ENCODE results near the gene CD38. TPM values are rescaled to one million over a fixed set of nuclear protein-coding genes. Genes with fewer than 3 reads are reported as not detected.
"Not testable (repeated sequence)": the region's sequence is repeated elsewhere in the genome, so short reads cannot be mapped to it uniquely, and the experiment has no call there.

The CD38 gene
- total RNA-seq, 1 donor from 2014 or later, result 103 TPM

DNA sequence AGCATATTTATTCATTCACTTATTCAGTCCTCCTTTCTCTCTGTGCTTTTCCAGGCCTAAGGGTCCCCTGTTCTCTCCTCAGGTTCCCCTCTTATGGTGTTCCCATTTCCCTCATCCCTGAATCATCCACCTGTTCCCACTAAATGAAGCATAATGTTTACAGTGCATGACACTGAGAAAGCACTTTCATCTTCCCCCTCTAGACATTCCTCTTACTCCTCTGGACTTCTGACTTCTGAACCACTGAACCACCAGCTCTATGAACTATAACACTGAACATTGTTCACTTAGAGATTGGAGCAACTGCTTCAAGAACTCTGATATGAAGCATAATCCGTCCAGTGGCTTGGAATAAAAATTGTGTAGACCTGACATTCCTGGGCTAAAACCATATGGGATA, 59.5 kb downstream of the CD38 start:
- Mint-ChIP-seq H3K4me1 (peaks cover 23% of the 10 kb centered on the region), H3K9me3 (peaks cover 10% of the 10 kb centered on the region), H3K27me3 (no peaks in the 10 kb centered on the region), H3K4me3 (no peak overlapping the region), H3K36me3 (ENCODE audit: low read depth) (peaks cover 73% of the 10 kb centered on the region), H3K27ac (peak overlapping the region; percentile 0)
- intact Hi-C loops (cut with micrococcal nuclease), result no loop called here
- DNase-seq, result no peak

DNA sequence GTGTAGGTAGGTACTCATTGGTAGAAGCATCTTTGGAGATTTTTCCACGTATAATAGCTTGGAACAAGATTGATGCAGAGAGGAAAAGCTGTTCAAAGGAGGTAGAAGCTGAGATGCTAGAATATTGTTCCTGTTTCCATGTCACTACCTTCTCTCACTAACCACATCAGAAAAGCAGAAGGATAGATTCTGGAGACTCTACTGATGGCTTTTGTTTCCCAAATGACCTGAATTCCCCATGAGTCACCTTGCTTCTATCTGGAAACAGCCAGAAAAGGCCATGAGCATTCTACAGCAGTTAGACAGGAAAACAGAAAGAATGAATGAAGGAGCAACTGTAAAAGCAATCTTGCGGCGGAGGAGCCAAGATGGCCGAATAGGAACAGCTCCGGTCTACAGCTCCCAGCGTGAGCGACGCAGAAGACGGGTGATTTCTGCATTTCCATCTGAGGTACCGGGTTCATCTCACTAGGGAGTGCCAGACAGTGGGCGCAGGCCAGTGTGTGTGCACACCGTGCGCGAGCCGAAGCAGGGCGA, 63.1 kb downstream of the CD38 start:
- peaks cover 46% of the 10 kb centered on the region for H3K36me3 Mint-ChIP-seq (ENCODE audit: low read depth)
- H3K4me3 Mint-ChIP-seq; H3K27ac Mint-ChIP-seq; DNase-seq; H3K9me3 Mint-ChIP-seq; H3K4me1 Mint-ChIP-seq; H3K27me3 Mint-ChIP-seq; intact Hi-C loops (cut with micrococcal nuclease): not testable (repeated sequence)

DNA sequence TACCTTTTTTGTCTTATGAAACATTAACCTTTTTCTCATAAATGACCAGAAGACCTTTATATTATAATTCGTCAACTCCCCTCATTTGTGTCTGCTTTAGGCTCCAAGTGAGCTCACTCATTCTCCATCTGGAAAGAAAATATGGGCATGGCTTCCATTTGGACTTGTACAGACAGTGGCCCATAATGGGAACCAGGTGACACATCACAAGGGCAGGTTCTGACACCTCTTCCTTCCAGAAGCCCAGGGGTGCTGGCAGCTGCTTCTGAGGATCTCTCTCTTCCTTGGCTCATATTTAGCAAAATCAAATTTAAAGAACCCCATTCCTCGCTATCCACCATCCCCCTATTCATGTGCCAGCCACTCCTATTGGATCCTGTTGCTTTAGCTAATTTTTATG, 69.6 kb downstream of the CD38 start:
- no peaks in the 10 kb centered on the region for H3K9me3 Mint-ChIP-seq
- peaks cover 9% of the 10 kb centered on the region for H3K4me1 Mint-ChIP-seq
- no peaks in the 10 kb centered on the region for H3K27me3 Mint-ChIP-seq
- H3K27ac Mint-ChIP-seq, result no peak overlapping the region
- DNase-seq, result peak; percentile 50
- intact Hi-C loops (cut with micrococcal nuclease), result no loop called here
- H3K36me3 Mint-ChIP-seq (ENCODE audit: low read depth), result peaks cover 40% of the 10 kb centered on the region
- H3K4me3 Mint-ChIP-seq, result no peak overlapping the region

DNA sequence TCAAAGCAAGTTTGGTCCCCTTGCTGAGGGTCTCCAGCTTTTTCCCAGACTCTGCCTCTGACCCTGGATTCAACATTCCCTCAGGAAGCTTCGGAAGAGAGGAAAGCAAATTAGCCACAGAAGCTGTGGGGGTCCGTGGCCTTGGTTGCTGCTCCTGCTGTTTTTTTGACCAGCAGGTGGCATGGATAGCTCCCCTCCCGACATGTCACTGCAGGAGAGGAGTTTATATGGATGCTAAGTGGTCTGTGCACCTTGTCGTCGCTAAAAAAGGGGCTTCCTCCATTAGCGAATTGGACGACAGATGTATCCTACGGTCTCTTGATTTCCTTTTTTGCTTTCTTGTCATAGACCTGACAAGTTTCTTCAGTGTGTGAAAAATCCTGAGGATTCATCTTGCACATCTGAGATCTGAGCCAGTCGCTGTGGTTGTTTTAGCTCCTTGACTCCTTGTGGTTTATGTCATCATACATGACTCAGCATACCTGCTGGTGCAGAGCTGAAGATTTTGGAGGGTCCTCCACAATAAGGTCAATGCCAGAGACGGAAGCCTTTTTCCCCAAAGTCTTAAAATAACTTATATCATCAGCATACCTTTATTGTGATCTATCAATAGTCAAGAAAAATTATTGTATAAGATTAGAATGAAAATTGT, 70.2 kb downstream of the CD38 start:
- H3K4me1 Mint-ChIP-seq, result peaks cover 9% of the 10 kb centered on the region
- intact Hi-C loops (cut with micrococcal nuclease), result no loop called here
- peaks cover 42% of the 10 kb centered on the region for H3K36me3 Mint-ChIP-seq (ENCODE audit: low read depth)
- DNase-seq, result peak; percentile 50
- H3K27ac Mint-ChIP-seq, result peak overlapping the region; percentile 45
- H3K27me3 Mint-ChIP-seq, result no peaks in the 10 kb centered on the region
- no peaks in the 10 kb centered on the region for H3K9me3 Mint-ChIP-seq
- H3K4me3 Mint-ChIP-seq, result no peak overlapping the region

DNA sequence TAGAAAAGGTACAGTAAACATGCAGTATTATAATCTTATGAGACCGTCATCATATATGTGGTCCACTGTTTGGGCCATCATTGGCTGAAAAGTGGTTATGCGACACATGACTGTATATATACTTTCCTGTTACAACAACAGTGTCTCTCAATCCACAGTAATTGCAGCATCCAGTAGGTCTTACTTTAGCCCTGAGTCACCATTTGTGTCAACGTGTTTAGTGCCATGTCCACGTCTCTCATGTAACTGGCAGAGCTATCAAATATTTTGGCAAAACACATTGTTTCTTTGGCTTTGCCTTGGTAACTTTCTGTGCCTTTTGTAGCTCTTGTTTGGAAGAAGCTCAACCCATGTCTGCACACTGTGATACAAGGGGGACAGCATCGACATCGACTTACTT, 73.8 kb downstream of the CD38 start:
- Mint-ChIP-seq H3K36me3 (ENCODE audit: low read depth) (peaks cover 56% of the 10 kb centered on the region), H3K27ac (no peak overlapping the region), H3K4me1 (peaks cover 9% of the 10 kb centered on the region), H3K27me3 (no peaks in the 10 kb centered on the region), H3K9me3 (no peaks in the 10 kb centered on the region), H3K4me3 (no peak overlapping the region)
- peak; percentile 41 for DNase-seq
- intact Hi-C loops (cut with micrococcal nuclease), result loop anchor here (1.0 kb wide), 1 partner anchor 24 kb away; no protein-coding TSS in a partner anchor

DNA sequence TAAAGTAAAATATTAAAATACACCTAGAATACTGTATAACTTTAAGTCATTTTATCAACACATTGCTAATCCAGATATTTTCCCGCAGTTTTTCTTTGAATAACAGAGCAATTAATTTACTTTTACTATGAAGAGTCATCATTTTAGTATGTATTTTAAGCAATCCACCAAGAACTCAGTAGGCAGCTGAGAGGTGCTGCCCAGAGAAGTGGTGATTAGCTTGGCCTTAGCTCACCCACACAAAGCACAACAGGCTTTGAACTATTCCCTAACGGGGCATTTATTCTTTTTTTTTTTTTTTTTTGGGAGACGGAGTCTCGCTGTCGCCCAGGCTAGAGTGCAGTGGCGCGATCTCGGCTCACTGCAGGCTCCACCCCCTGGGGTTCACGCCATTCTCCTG, 74.4 kb downstream of the CD38 start:
- no peak overlapping the region for H3K27ac Mint-ChIP-seq
- H3K36me3 Mint-ChIP-seq (ENCODE audit: low read depth), result peaks cover 56% of the 10 kb centered on the region
- no peaks in the 10 kb centered on the region for H3K9me3 Mint-ChIP-seq
- intact Hi-C loops (cut with micrococcal nuclease), result loop anchor here (1.0 kb wide), 1 partner anchor 24 kb away; no protein-coding TSS in a partner anchor
- peaks cover 9% of the 10 kb centered on the region for H3K4me1 Mint-ChIP-seq
- H3K27me3 Mint-ChIP-seq, result no peaks in the 10 kb centered on the region
- peak; percentile 19 for DNase-seq
- no peak overlapping the region for H3K4me3 Mint-ChIP-seq

DNA sequence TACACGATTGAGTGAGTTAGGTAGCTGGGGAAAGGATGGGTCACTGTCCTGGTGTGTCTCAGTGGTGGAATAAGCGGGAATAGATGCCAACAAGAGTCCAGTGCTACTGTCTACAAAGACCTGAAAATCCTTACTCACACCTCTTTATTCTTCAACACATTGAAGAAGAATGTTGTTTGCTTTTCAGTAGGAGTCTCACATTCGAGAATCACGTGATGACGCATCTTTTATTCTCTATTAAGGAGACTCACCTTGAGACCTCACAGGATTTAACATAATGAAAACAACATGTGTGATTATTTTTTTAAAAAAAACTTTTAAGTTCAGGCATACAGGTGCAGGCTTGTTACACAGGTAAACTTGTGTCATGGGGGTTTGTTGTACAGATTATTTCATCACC, 75.2 kb downstream of the CD38 start:
- peaks cover 48% of the 10 kb centered on the region for H3K36me3 Mint-ChIP-seq (ENCODE audit: low read depth)
- intact Hi-C loops (cut with micrococcal nuclease), result no loop called here
- no peak overlapping the region for H3K27ac Mint-ChIP-seq
- H3K27me3 Mint-ChIP-seq, result no peaks in the 10 kb centered on the region
- no peak overlapping the region for H3K4me3 Mint-ChIP-seq
- H3K4me1 Mint-ChIP-seq, result peaks cover 2% of the 10 kb centered on the region
- DNase-seq, result no peak
- no peaks in the 10 kb centered on the region for H3K9me3 Mint-ChIP-seq

DNA sequence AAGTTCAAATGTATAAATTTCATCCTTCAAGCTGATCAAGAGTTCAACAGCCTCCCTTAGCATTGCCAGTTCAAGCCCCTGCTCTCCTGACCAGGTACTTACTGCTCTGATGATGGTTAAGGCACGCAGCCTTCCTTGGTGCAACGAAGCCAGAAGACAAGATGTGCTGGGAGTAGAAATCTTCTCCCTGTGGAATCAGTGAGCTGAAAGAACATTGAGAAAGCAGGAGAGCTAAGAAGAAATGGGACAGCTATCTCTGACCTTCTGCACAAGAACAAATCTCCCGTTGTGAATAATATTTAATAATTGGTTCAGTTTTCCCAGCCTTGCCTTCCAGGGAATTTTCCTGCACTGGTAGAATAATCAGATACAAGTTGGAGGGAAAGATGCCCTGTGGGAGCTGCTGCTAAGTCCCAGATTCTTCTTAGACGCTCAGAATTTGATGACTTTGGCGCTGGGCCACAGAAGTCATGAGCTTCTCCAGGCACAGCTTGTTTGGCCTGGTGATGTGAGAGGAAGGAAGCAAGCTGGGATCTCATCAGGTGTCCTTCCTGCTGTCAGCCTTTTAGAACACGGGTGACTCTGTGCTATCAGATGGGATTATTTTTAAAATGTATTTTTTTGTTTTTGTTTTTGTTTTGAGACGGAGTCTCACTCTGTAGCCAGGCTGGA, 77.8 kb downstream of the CD38 start:
- DNase-seq, result no peak
- Mint-ChIP-seq H3K27ac (no peak overlapping the region), H3K9me3 (no peaks in the 10 kb centered on the region), H3K36me3 (ENCODE audit: low read depth) (peaks cover 28% of the 10 kb centered on the region), H3K4me1 (no peaks in the 10 kb centered on the region), H3K4me3 (no peak overlapping the region), H3K27me3 (peaks cover 1% of the 10 kb centered on the region)
- intact Hi-C loops (cut with micrococcal nuclease), result no loop called here

DNA sequence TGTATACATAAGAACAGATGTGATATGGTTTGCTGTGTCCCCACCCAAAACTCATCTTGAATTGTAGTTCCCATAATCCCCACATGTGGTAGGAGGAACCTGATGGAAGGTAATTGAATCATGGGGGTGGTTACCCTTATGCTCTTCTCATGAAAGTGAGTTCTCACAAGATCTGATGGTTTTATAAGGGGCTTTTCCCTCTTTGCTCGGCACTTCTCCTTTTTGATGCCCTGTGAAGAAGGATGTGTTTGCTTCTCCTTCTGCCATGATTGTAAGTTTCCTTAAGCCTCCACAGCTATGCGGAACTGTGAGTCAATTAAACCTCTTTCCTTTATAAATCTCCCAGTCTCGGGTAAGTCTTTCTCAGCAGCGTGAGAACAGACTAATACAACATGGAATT, 83.1 kb downstream of the CD38 start:
- intact Hi-C loops (cut with micrococcal nuclease); H3K36me3 Mint-ChIP-seq (ENCODE audit: low read depth); H3K4me3 Mint-ChIP-seq; H3K4me1 Mint-ChIP-seq; H3K9me3 Mint-ChIP-seq; H3K27me3 Mint-ChIP-seq; DNase-seq; H3K27ac Mint-ChIP-seq: not testable (repeated sequence)

DNA sequence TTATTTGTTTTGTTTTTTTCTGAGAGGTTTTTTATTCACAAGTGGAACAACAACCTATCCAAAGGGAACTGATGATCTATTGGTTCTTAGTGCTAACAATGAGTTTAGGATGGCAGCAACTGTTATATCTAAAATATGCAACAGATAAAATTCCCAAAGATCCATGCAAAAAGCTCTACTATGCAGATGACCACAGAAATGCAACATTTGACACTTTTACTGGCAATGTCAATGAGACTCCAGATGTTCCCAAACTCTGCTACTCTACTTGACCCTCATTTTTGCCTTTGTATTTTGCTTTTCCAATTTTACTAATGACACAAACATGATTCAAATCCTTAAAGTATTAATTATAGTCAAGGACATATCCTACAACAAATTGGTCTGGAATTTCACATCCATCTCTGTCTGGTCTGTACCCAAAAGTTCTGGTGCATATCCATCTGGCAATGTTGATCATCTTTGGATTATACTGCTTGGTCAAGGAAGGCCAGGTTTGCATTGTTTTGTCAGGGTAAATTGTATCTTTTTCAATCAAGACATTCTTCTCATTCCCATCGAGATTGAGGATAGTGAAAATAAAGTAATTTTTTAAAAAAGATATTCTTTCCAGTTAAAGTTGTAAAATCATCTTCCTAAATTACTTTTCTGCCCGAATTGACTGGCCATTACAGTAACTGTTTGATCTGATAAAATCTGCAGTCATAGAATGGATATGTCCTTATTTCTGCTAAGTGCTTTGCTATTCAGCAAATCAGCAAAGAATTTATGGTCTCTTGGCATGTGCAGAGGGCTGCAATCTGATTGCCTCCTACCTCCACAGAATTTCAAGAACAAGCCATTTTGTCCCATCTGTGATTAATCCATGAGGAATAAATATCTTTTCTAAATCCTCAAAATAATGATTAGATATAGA, 86.8 kb downstream of the CD38 start:
- peaks cover 4% of the 10 kb centered on the region for H3K27me3 Mint-ChIP-seq
- H3K27ac Mint-ChIP-seq, result no peak overlapping the region
- no peaks in the 10 kb centered on the region for H3K36me3 Mint-ChIP-seq (ENCODE audit: low read depth)
- H3K4me3 Mint-ChIP-seq, result no peak overlapping the region
- H3K4me1 Mint-ChIP-seq, result no peaks in the 10 kb centered on the region
- intact Hi-C loops (cut with micrococcal nuclease), result no loop called here
- no peaks in the 10 kb centered on the region for H3K9me3 Mint-ChIP-seq
- no peak for DNase-seq

DNA sequence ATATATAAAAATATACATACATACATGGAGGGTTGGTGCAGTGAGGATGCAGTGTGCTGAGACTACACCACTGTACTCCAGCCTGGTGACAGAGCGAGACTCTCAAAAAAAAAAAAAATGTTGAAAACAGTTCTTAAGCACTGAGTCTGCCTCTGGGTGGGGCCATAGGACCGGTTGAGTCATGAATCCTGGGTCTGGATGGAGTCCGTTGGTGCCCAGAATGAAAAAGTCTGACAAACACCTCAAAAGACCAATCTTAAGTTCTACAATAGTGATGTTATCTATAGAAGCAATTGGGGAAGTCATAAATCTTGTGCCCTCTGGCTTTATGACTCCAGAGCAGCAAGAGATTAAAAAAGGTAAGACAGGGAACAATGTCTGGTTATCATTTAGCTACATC, 90.0 kb downstream of the CD38 start:
- H3K9me3 Mint-ChIP-seq, result no peaks in the 10 kb centered on the region
- DNase-seq, result no peak
- no peak overlapping the region for H3K4me3 Mint-ChIP-seq
- intact Hi-C loops (cut with micrococcal nuclease), result no loop called here
- no peaks in the 10 kb centered on the region for H3K4me1 Mint-ChIP-seq
- peaks cover 5% of the 10 kb centered on the region for H3K27me3 Mint-ChIP-seq
- no peaks in the 10 kb centered on the region for H3K36me3 Mint-ChIP-seq (ENCODE audit: low read depth)
- H3K27ac Mint-ChIP-seq, result no peak overlapping the region

DNA sequence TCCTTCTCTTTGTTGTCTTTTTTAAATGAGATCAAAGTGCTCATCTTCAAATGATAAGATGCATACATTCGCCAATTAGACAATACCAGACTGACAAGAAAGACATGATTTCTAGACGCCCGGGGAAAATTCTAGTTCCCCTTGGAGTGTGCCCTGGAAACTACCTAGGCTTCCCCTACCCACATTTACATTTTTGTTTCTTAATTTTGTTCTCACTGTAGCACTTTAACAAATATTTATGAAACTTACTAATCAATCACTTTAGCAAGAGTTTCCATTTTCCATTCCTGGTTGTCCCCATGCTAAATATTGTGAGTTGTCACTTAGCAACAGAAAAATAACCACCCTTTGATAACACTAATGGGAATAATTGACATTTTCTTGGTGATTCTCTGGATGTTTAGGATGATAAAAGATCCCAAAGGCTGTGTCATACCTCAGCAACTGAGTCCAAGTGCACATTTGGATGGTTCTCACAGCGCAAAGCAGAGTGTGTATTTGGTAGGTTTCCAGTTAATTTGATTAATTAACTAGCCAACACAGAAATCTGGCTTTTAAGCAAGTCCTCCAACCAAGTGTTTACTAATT, 90.8 kb downstream of the CD38 start:
- H3K27ac Mint-ChIP-seq, result no peak overlapping the region
- intact Hi-C loops (cut with micrococcal nuclease), result no loop called here
- H3K4me1 Mint-ChIP-seq, result no peaks in the 10 kb centered on the region
- H3K36me3 Mint-ChIP-seq (ENCODE audit: low read depth), result no peaks in the 10 kb centered on the region
- peaks cover 6% of the 10 kb centered on the region for H3K27me3 Mint-ChIP-seq
- no peak for DNase-seq
- H3K4me3 Mint-ChIP-seq, result no peak overlapping the region
- H3K9me3 Mint-ChIP-seq, result no peaks in the 10 kb centered on the region

DNA sequence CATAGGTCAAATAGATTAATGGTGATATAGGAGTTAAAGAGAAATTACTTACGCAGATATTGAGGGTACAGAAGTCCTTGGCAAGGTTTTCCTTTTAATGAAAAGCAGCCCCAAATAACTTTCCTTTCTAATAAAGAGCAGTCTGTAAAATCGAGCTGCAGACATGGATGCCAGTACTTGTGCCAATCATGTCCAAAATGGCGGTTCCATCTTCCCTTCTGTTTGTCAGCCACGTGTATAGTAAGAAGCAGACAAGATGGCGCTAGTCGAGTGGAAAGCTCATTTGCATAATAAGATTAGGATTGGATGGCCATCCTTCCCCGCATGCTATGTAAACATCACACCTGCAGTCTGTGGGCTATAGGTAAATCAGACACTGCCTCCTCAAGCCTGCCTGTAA, 92.0 kb downstream of the CD38 start:
- Mint-ChIP-seq H3K27me3 (peaks cover 6% of the 10 kb centered on the region), H3K36me3 (ENCODE audit: low read depth) (no peaks in the 10 kb centered on the region), H3K9me3 (no peaks in the 10 kb centered on the region), H3K27ac (no peak overlapping the region), H3K4me1 (no peaks in the 10 kb centered on the region), H3K4me3 (no peak overlapping the region)
- intact Hi-C loops (cut with micrococcal nuclease), result no loop called here
- DNase-seq, result no peak
